Neuronal stem cell (in vitro differentiated cells): ENCODE measurements around the gene GRIA1.
"Not testable (repeated sequence)": the region's sequence is repeated elsewhere in the genome, so short reads cannot be mapped to it uniquely, and the experiment has no call there.

ENCODE experiments used
- DNase-seq: peaks from one replicate; pipeline ENCODE4 v3.0.0-alpha.2; 2013; ENCODE audit warnings: low spot score
- H2AFZ ChIP-seq: one replicate; pipeline ENCODE4 v1.6.1; 2013; ENCODE audit warnings: mild to moderate bottlenecking, low read length, inconsistent platforms
- H2AK5ac ChIP-seq: 2 replicates; pipeline ENCODE4 v1.6.1; 2013; ENCODE audit warnings: low read depth, mild to moderate bottlenecking, inconsistent platforms, low read length, moderate library complexity, mixed read lengths
- H2BK120ac ChIP-seq: 2 replicates; pipeline ENCODE4 v1.6.1; 2013; ENCODE audit warnings: low read depth, mild to moderate bottlenecking, inconsistent platforms, low read length, moderate library complexity, mixed read lengths
- H2BK12ac ChIP-seq: one replicate; pipeline ENCODE4 v1.6.1; 2013; ENCODE audit warnings: low read length, inconsistent platforms
- H2BK15ac ChIP-seq: 2 replicates; pipeline ENCODE4 v1.6.1; 2013; ENCODE audit warnings: mild to moderate bottlenecking, low read length, inconsistent platforms, mixed read lengths
- H2BK5ac ChIP-seq: one replicate; pipeline ENCODE4 v1.6.1; 2013; ENCODE audit warnings: inconsistent platforms, mild to moderate bottlenecking, low read length, moderate library complexity
- H3K14ac ChIP-seq: one replicate; pipeline ENCODE4 v1.6.1; 2013; ENCODE audit warnings: low read length, inconsistent platforms
- H3K18ac ChIP-seq: 2 replicates; pipeline ENCODE4 v1.6.1; 2013; ENCODE audit warnings: low read length, inconsistent platforms
- H3K23ac ChIP-seq: 2 replicates; pipeline ENCODE4 v1.6.1; 2013; ENCODE audit warnings: low read depth, mild to moderate bottlenecking, mixed read lengths, low read length, inconsistent platforms; ENCODE audit not compliant: poor library complexity
- H3K27ac ChIP-seq: replicated peaks from 3 replicates; pipeline ENCODE4 v1.5.1; 2013; ENCODE audit warnings: low read length, inconsistent platforms
- H3K27me3 ChIP-seq, 3 experiments: 2 replicates each; pipeline ENCODE4 v1.6.1; 2013; ENCODE audit warnings: low read length in 3 of 3, mild to moderate bottlenecking in 2 of 3, inconsistent platforms in 1 of 3, low read depth in 1 of 3, mixed read lengths in 1 of 3, moderate library complexity in 1 of 3; ENCODE audit not compliant: control insufficient read depth in 3 of 3, insufficient read depth in 3 of 3
- H3K36me3 ChIP-seq, 2 donors: replicated peaks in 1 of 2; 2 replicates each; pipeline ENCODE4 v1.6.1; 2013; ENCODE audit warnings: low read length in 2 of 2; ENCODE audit not compliant: control insufficient read depth in 2 of 2, insufficient read depth in 2 of 2
- H3K4ac ChIP-seq: 2 replicates; pipeline ENCODE4 v1.6.1; 2013; ENCODE audit warnings: inconsistent platforms, mild to moderate bottlenecking, low read length, moderate library complexity
- H3K4me1 ChIP-seq, 2 donors: 1 replicate in 1 of 2; 2 replicates in 1 of 2; pipeline ENCODE4 v1.6.1; 2013; ENCODE audit warnings: low read length in 2 of 2, low read depth in 1 of 2; ENCODE audit not compliant: control insufficient read depth in 2 of 2, insufficient read depth in 1 of 2
- H3K4me2 ChIP-seq: one replicate; pipeline ENCODE4 v1.6.1; 2013; ENCODE audit warnings: mild to moderate bottlenecking, low read length, inconsistent platforms; ENCODE audit not compliant: insufficient read depth, poor library complexity, severe bottlenecking
- H3K4me3 ChIP-seq, 2 donors: 2 replicates each; pipeline ENCODE4 v1.5.1; 2013; ENCODE audit warnings: low read length in 2 of 2, mild to moderate bottlenecking in 2 of 2, inconsistent platforms in 1 of 2, moderate library complexity in 1 of 2
- H3K79me1 ChIP-seq: one replicate; pipeline ENCODE4 v1.6.1; 2013; ENCODE audit warnings: low read depth, mild to moderate bottlenecking, inconsistent platforms, low read length, moderate library complexity
- H3K9ac ChIP-seq: one replicate; pipeline ENCODE4 v1.6.1; 2013; ENCODE audit warnings: mild to moderate bottlenecking, low read depth, low read length, inconsistent platforms; ENCODE audit not compliant: poor library complexity
- H3K9me3 ChIP-seq, 2 donors: replicated peaks in 1 of 2; 2 replicates each; pipeline versions ENCODE3 to v1.6.1; 2013; ENCODE audit warnings: low read length in 2 of 2, mild to moderate bottlenecking in 2 of 2, inconsistent platforms in 1 of 2, low read depth in 1 of 2, mixed read lengths in 1 of 2, moderate library complexity in 1 of 2; ENCODE audit not compliant: control insufficient read depth in 2 of 2, insufficient read depth in 1 of 2
- H4K8ac ChIP-seq: one replicate; pipeline ENCODE4 v1.6.1; 2013; ENCODE audit warnings: low read depth, mild to moderate bottlenecking, inconsistent platforms, low read length, moderate library complexity
- H4K91ac ChIP-seq: one replicate; pipeline ENCODE4 v1.6.1; 2013; ENCODE audit warnings: low read length, low read depth, mild to moderate bottlenecking, inconsistent platforms; ENCODE audit not compliant: poor library complexity
- WGBS, 2 donors: extraction: QIAGEN DNeasy Blood & Tissue Kit; methylation state at CpG; one replicate each; pipeline ENCODE4 v1.1.7; 2013; ENCODE audit warnings: missing lambda C conversion rate in 2 of 2, mixed read lengths in 1 of 2; ENCODE audit not compliant: insufficient read length in 2 of 2, insufficient replicate concordance in 1 of 2; ENCODE audit errors: extremely low coverage in 2 of 2; 5-methylcytosine and 5-hydroxymethylcytosine counted together

Gene GRIA1

DNA sequence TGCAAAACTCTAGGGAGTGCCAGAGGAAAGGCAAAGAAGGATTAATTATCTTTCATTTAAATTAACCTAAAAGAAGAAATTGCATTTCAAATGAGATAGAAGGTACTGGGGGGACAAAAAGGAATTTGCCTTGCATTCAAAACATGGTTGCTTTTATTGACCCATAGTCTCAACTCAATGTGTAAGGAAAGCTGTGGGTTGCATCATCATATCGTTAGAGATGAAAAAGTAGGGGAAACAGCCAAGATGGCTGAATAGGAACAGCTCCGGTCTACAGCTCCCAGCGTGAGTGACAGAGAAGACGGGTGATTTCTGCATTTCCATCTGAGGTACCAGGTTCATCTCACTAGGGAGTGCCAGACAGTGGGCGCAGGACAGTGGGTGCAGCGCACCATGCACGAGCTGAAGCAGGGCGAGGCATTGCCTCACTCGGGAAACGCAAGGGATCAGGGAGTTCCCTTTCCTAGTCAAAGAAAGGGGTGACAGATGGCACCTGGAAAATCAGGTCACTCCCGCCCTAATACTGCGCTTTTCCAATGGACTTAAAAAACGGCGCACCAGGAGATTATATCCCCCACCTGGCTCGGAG, 232.6 kb downstream of the GRIA1 start:
- H2BK5ac ChIP-seq, H2AFZ ChIP-seq, H3K23ac ChIP-seq, H2BK15ac ChIP-seq, H3K4me3 ChIP-seq, H3K9ac ChIP-seq, DNase-seq, H3K18ac ChIP-seq, H3K36me3 ChIP-seq, H4K8ac ChIP-seq, H2BK120ac ChIP-seq, H3K4me2 ChIP-seq, H3K79me1 ChIP-seq, H3K4ac ChIP-seq, H3K14ac ChIP-seq, H2AK5ac ChIP-seq, H3K27ac ChIP-seq, H2BK12ac ChIP-seq, H3K27me3 ChIP-seq, H4K91ac ChIP-seq, H3K4me1 ChIP-seq: not testable (repeated sequence)
- WGBS, 2 donors = no CpG with 5 or more reads among the region's 15 CpGs
- H3K9me3 ChIP-seq = peaks cover 0 to 11% of the 10 kb centered on the region in 2 donors

- H2AK5ac ChIP-seq = no peak overlapping the region
- H3K27me3 ChIP-seq = no peaks in the 10 kb centered on the region
- no peak overlapping the region for H3K4me3 ChIP-seq
- no peaks in the 10 kb centered on the region for H3K36me3 ChIP-seq
- H4K8ac ChIP-seq = no peak overlapping the region
- H3K4me2 ChIP-seq = no peak overlapping the region
- no peak overlapping the region for H3K9ac ChIP-seq
- H2BK15ac ChIP-seq = no peak overlapping the region
- H3K4me1 ChIP-seq = no peaks in the 10 kb centered on the region
- H3K14ac ChIP-seq = no peak overlapping the region
- DNase-seq = no peak
- H3K4ac ChIP-seq = no peak overlapping the region
- no peak overlapping the region for H3K27ac ChIP-seq
- no peak overlapping the region for H3K23ac ChIP-seq
- WGBS, 2 donors = no CpG with 5 or more reads among the region's 5 CpGs
- no peak overlapping the region for H3K18ac ChIP-seq
- H2BK12ac ChIP-seq = no peak overlapping the region
- no peak overlapping the region for H2BK120ac ChIP-seq
- H4K91ac ChIP-seq = no peak overlapping the region
- no peak overlapping the region for H2BK5ac ChIP-seq
- no peaks in the 10 kb centered on the region for H3K79me1 ChIP-seq
- H3K9me3 ChIP-seq = peaks cover 2 to 3% of the 10 kb centered on the region in 2 donors
- no peak overlapping the region for H2AFZ ChIP-seq
These were observed 251.6 kb downstream of the GRIA1 start for GRCh38 chr5:153742060-153742459.

DNA sequence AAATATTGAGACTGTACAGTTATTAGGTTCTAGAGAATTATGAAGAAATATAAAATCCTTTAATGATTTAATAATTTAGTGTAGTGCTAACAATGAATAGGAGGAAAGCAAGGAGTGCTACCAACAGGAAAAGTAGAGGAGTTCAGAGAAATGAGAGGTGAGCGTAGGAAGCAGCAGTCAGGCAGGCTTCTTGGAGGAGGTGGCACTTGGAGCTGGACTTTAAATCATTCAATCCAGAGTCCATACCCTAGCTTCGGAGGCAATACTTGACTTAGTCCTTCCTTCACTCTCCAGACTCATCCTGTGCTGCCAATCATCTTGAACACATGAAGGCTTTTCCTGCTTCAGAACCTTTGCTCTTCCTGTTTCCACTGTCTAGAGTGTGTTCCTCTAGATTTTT, 254.3 kb downstream of the GRIA1 start:
- Histone ChIP-seq H2BK12ac (no peak overlapping the region), H4K8ac (no peak overlapping the region), H3K27me3 (no peaks in the 10 kb centered on the region), H3K4me1 (peaks cover 5 to 9% of the 10 kb centered on the region in 2 donors), H3K4me3 (no peak overlapping the region), H2BK15ac (no peak overlapping the region), H3K9ac (no peak overlapping the region), H2AFZ (no peak overlapping the region), H3K36me3 (no peaks in the 10 kb centered on the region), H4K91ac (no peak overlapping the region), H3K18ac (no peak overlapping the region), H3K27ac (no peak overlapping the region), H2AK5ac (no peak overlapping the region), H3K79me1 (no peaks in the 10 kb centered on the region), H3K4ac (no peak overlapping the region), H3K9me3 (peaks cover 3 to 6% of the 10 kb centered on the region in 2 donors), H2BK120ac (no peak overlapping the region), H2BK5ac (no peak overlapping the region), H3K4me2 (no peak overlapping the region), H3K14ac (no peak overlapping the region), H3K23ac (no peak overlapping the region)
- no CpG with 5 or more reads among the region's 2 CpGs for WGBS, 2 donors
- DNase-seq = no peak

DNA sequence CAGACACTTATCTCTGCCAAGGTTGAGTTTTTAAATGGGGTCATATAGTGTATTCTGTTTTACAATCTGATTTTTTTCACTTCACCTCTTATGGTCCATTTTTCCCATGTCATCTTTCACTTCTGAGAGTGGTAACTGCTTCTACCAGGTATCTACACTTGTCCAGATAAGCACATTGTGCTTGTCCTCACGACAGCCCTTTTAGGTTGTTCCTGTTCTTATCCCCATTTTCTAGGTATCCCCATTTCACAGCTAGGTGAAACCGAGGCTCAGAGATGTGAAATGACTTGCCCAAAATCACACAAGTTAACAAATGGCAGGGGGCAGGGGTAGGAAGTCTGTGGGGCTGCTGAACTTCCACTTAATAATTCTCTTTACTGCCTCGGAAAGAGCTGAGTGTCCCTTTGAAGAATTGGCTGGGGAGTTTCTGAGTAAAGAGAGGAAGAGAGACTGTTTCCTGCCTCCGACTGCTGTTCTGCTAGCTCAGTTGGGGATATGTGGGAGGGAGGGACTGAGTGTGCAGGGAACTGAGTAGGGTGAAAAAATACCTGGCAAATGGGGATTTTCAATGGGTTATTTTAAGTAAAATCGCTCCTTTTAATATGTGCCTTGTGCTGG, 255.4 kb downstream of the GRIA1 start:
- Histone ChIP-seq H2AK5ac (no peak overlapping the region), H3K9me3 (peaks cover 0 to 6% of the 10 kb centered on the region in 2 donors), H2BK120ac (no peak overlapping the region), H3K27ac (no peak overlapping the region), H3K36me3 (no peaks in the 10 kb centered on the region), H3K4ac (no peak overlapping the region), H3K79me1 (no peaks in the 10 kb centered on the region), H3K14ac (no peak overlapping the region), H4K8ac (no peak overlapping the region), H2BK5ac (no peak overlapping the region), H3K23ac (no peak overlapping the region), H3K9ac (no peak overlapping the region), H2AFZ (no peak overlapping the region), H3K27me3 (no peaks in the 10 kb centered on the region), H4K91ac (no peak overlapping the region), H2BK15ac (no peak overlapping the region), H2BK12ac (no peak overlapping the region), H3K18ac (no peak overlapping the region), H3K4me2 (no peak overlapping the region), H3K4me1 (peaks cover 12% of the 10 kb centered on the region in 2 donors), H3K4me3 (no peak overlapping the region)
- DNase-seq = no peak
- no CpG with 5 or more reads among the region's 5 CpGs for WGBS, 2 donors
